GM12864 (cell line): ENCODE results near the gene PPM1F.
"Not testable (repeated sequence)": the region's sequence is repeated elsewhere in the genome, so short reads cannot be mapped to it uniquely, and the experiment has no call there.

Experiments used
- DNase-seq: peaks from one replicate; pipeline ENCODE4 v3.0.0-alpha.2; 2011; ENCODE audit warnings: low read depth
- H3K4me3 ChIP-seq: 2 replicates; pipeline ENCODE4 v1.5.1; 2011; ENCODE audit warnings: mild to moderate bottlenecking, low read depth, low read length, control low read depth
- CTCF ChIP-seq: IDR thresholded peaks from 2 replicates; pipeline ENCODE4 v1.5.1; 2011; ENCODE audit warnings: low read depth, mild to moderate bottlenecking, moderate library complexity, low read length, control low read depth, inconsistent platforms; ENCODE audit errors: missing control alignments

PPM1F gene

GRCh38 chr22:21909871-21910270 is 42.8 kb downstream of the PPM1F start:
- DNase-seq: no peak
- TF ChIP-seq CTCF: no peak
- no peak overlapping the region for H3K4me3 ChIP-seq

- no peak for DNase-seq
- TF ChIP-seq CTCF: no peak
- H3K4me3 ChIP-seq: no peak overlapping the region
These were observed 44.8 kb downstream of the PPM1F start for GRCh38 chr22:21907638-21908522.

- not testable (repeated sequence) for H3K4me3 ChIP-seq, DNase-seq
These were observed 47.4 kb downstream of the PPM1F start for GRCh38 chr22:21905234-21905633.

GRCh38 chr22:21904250-21904789 is 48.3 kb downstream of the PPM1F start:
- no peak for DNase-seq
- TF ChIP-seq CTCF: no peak

GRCh38 chr22:21903283-21903682 is 49.4 kb downstream of the PPM1F start:
- no peak for TF ChIP-seq CTCF
- DNase-seq: no peak
- H3K4me3 ChIP-seq: no peak overlapping the region

More at GRCh38 chr22:21904250-21904789, 48.3 kb downstream of the PPM1F start:
- H3K4me3 ChIP-seq: no peak overlapping the region

GRCh38 chr22:21902296-21903087 is 50.2 kb downstream of the PPM1F start:
- no peak overlapping the region for H3K4me3 ChIP-seq
- DNase-seq: no peak
- no peak for TF ChIP-seq CTCF

GRCh38 chr22:21898354-21898896 is 54.2 kb downstream of the PPM1F start:
- no peak for DNase-seq
- TF ChIP-seq CTCF: no peak
- no peak overlapping the region for H3K4me3 ChIP-seq
